DMS53 (cell line): ENCODE results near the gene ANGEL1.

ENCODE experiments used
- DNase-seq: peaks from one replicate; lab custom pipeline; 2025; lab: John Stamatoyannopoulos, UW

ANGEL1 gene

GRCh38 chr14:76820700-76821099, 8.0 kb upstream of the ANGEL1 start:
- no peak for DNase-seq

GRCh38 chr14:76814726-76815645, 2.3 kb upstream of the ANGEL1 start:
- DNase-seq = peak; percentile 11

GRCh38 chr14:76812093-76812421, 625 bp downstream of the ANGEL1 start:
- peak; percentile 60 for DNase-seq

- DNase-seq = peak; percentile 32
Observed at GRCh38 chr14:76811561-76811960, 1.1 kb downstream of the ANGEL1 start.

- peak; percentile 53 for DNase-seq
Observed at GRCh38 chr14:76810953-76811400, 1.7 kb downstream of the ANGEL1 start.

GRCh38 chr14:76810525-76810924, 2.2 kb downstream of the ANGEL1 start:
- no peak for DNase-seq

DNA sequence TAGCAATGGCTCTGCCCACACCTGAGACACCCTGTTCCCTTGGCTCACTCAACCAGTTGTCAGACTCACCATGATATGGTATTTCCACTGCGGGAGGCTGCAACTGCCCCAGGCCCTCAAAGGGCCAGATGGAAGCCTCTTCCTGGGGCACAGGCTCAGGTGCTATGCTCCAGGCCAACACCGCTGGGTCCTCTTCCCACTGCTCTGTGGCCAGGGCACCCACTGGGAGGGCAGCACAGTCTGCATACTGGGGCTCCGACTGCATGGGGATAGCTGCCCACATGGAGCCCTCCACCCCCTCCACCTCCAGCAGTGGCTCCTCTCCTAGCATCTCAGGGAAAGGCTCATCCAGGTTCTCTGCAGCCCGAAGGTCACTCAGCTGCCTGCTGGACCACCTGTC, 3.7 kb downstream of the ANGEL1 start:
- DNase-seq = no peak

DNA sequence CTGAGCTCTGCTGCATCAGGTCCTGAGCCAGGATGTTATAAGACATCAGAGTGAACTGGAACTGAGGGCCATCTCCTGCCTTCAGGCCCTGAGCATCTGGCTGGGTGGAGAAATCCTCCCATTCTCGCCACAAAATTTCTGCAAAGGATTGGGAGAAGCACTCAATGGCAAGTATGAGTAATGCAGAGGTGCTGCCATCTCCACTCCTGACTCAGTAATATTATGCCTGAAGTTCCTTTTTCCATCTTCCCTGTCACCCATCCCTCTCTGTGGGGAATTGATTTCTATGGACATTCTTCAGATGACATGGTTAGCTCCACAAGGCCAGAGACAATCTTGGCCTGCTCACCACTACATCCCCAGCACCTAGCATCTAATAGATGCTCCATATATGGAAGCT, 4.7 kb downstream of the ANGEL1 start:
- no peak for DNase-seq

- no peak for DNase-seq
Observed at GRCh38 chr14:76806446-76806845, 6.2 kb downstream of the ANGEL1 start.

DNA sequence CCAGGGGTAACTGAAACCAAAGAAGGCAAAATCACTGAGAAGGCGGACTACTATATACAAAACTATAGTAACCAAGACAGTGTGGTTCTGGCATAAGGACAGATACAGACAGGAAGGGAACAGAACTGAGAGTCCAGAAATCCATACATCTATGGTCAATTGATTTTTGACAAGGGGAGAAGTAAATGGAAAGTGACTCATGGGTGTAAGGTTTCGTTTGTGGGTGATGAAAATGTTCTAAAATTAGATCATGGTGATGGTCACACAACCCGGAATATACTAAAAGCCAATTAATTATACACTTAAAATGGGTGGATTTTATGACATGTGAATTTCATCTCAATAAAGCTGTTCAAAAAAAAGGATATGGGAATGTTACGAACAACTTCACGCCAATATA, 18.7 kb downstream of the ANGEL1 start:
- DNase-seq = no peak

- DNase-seq = no peak
Observed at GRCh38 chr14:76793324-76793723, 19.4 kb downstream of the ANGEL1 start.

- no peak for DNase-seq
Observed at GRCh38 chr14:76792422-76792821, 20.3 kb downstream of the ANGEL1 start.

DNA sequence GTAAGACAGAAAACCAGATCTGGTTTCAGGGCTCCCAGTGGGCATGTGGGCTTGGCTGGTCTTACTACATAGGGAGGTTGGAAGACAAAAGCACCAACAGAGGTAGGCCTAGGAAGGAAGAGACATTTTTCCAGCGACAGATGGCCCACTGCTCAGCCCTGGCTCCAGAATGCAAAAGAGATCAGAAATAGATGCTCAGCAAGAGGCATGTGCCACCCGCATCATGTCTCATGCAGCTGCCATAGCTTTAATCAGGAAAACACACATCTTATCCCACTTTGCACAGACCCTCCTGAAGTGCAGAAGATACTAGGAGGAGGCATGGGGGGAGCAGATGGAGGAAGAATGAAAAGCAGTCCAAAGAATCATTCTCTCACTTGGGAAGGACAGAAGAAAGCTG, 26.1 kb downstream of the ANGEL1 start:
- DNase-seq = no peak

DNA sequence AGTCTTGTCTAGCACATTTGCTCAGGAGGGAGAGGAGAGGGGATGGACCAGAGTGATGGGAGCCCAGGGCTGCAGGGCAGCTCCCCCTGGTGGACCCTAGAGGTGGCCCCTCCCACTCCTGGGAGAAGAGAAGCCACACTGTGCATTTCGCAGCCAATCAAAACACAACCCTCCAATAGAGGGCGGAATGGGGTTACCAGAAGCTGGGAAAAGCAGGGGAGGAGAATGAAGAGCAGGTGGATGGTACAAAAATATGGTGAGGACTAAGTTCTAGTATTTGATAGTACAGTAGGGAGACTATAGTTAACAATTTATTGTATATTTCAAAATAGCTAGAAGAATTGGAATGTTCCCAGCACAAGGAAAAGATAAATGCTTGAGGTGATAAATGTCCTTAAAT, 27.8 kb downstream of the ANGEL1 start:
- peak; percentile 81 for DNase-seq

DNA sequence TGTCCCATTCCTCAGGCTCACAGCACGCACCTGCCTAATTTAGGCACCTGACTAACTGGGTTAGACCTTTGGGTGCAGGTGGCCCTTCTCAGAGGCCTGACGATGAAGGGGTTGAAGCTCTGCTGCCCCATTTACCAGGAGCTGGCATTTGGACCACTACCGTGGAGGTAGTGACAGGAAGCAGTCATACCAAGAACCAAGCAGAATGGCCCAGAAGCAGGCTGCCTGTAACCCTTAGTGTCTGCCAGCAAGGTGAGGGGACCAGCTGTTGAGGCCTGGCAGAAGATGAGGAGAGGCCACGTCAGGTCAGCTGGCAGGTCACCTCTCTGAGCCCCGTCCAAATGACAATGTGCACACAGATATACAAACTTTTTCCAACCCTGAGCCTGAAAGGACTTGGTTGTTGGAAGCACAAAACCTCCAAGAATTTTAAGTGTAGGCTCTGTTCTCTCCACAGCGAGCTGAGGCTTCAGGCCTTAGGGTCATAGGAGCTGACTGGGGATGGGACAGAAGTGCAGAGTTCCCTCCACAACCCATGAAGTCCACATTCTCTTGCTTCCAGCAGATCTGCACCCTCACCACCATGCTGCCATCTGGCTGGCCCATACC, 28.3 kb downstream of the ANGEL1 start:
- no peak for DNase-seq

- DNase-seq = no peak
Observed at GRCh38 chr14:76782885-76783566, 29.7 kb downstream of the ANGEL1 start.

- no peak for DNase-seq
Observed at GRCh38 chr14:76782115-76782884, 30.4 kb downstream of the ANGEL1 start.

DNA sequence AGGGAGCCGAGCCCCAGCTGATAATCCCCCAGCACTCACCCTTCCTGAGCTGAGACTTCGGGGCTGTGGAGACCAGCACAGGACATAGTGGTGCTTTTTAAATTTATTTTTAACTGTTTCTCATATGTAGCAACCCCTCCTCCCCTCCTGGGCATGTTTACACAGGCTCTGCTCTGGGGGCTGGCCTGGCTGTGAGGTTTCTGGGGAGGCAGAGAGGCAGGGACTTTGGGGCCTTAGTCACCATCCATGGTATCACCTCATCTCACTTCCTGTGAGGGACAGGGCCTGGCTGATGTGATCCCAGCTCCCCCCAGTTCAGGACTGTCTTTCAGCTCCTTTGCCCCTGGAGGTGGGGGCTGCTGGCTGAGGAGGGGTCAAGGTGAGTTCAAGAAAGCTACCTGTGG, 31.0 kb downstream of the ANGEL1 start:
- DNase-seq = no peak

GRCh38 chr14:76780875-76781647, 31.6 kb downstream of the ANGEL1 start:
- DNase-seq = no peak

DNA sequence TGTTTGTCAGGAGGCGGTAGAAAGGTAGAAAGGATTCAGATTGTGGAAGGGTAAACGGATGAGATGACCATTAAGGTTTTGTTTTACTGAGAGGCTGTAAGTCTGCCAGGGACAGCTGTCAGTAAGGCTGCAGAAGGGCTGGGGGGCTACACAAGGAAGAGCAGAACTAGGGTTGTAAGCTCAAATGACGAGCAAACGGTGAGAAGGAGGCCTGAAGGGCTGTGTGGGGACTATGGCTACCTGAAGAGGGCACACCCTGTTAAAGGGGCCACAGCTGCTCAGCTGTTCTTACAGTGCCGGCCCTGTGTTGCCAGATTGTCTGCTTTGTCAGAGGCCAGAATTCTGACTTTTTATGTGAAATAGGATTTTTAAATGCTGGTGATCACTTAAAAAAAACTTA, 32.3 kb downstream of the ANGEL1 start:
- DNase-seq = no peak

DNA sequence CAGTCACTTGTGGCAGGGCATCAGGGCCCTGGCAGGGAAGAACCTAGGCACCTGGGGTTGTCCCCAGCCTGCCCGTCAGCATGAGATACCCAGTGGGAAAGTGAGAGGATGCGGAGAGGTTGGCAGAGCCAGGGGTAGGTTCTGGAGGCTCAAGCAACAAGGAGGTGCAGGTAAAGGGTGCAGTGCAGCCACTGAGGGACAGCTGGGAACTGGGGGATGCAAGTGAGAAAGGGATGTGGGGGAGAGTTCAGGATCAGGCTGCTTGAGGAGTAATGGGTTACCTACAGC, 32.7 kb downstream of the ANGEL1 start:
- DNase-seq = no peak
